Keratinocyte (primary cell): Measurements from ENCODE around the gene CSNK1D.
"Not testable (repeated sequence)": the region's sequence is repeated elsewhere in the genome, so short reads cannot be mapped to it uniquely, and the experiment has no call there.

ENCODE experiments used
- EZH2 ChIP-seq: IDR thresholded peaks from one replicate; pipeline ENCODE4 v1.6.1; 2012; ENCODE audit warnings: inconsistent platforms, mild to moderate bottlenecking, low read length, moderate library complexity
- TF ChIP-seq, protein P1 (sequence below), 3 experiments: IDR thresholded peaks in 1 of 3; conservative IDR thresholded peaks in 1 of 3; optimal IDR thresholded peaks in 1 of 3; 2 replicates in 2 of 3; 3 replicates in 1 of 3; pipeline versions ENCODE3 to v1.5.1; 2011; ENCODE audit warnings: low read length in 3 of 3, mild to moderate bottlenecking in 3 of 3, moderate library complexity in 2 of 3, control low read depth in 1 of 3, inconsistent platforms in 1 of 3; ENCODE audit not compliant: insufficient read depth in 2 of 3; ENCODE audit errors: extremely low read depth in 1 of 3

GRCh38 chr17:82254096-82254495 is 19.4 kb downstream of the CSNK1D start:
- not testable (repeated sequence) for TF ChIP-seq EZH2
- TF ChIP-seq, protein P1, sequence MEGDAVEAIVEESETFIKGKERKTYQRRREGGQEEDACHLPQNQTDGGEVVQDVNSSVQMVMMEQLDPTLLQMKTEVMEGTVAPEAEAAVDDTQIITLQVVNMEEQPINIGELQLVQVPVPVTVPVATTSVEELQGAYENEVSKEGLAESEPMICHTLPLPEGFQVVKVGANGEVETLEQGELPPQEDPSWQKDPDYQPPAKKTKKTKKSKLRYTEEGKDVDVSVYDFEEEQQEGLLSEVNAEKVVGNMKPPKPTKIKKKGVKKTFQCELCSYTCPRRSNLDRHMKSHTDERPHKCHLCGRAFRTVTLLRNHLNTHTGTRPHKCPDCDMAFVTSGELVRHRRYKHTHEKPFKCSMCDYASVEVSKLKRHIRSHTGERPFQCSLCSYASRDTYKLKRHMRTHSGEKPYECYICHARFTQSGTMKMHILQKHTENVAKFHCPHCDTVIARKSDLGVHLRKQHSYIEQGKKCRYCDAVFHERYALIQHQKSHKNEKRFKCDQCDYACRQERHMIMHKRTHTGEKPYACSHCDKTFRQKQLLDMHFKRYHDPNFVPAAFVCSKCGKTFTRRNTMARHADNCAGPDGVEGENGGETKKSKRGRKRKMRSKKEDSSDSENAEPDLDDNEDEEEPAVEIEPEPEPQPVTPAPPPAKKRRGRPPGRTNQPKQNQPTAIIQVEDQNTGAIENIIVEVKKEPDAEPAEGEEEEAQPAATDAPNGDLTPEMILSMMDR (optimal IDR thresholded peaks at IDR 0.05 in 1 of 3, IDR thresholded peaks at IDR 0.05 in 1 of 3, conservative IDR thresholded peaks at IDR 0.05 in 1 of 3; ENCODE audit: extremely low read depth in 1 of 3, insufficient read depth in 2 of 3, low read length in 3 of 3): not testable (repeated sequence)
